RWPE2 (cell line): Measurements from ENCODE around the gene SMIM7.

Experiments
- ATAC-seq: fragments of 200-7000 bp; cut with Tn5 transposase; 3 replicates; pipeline ENCODE4 v1.9.1; 2021; ENCODE audit warnings: low read depth
- DNase-seq: peaks from one replicate; pipeline ENCODE4 v3.0.0-alpha.2; 2020; ENCODE audit warnings: low spot score
- H3K27ac ChIP-seq: fragments of 450-650 bp; 2 replicates; pipeline ENCODE4 v1.5.1; 2017; ENCODE audit warnings: mild to moderate bottlenecking; ENCODE audit not compliant: poor library complexity, severe bottlenecking
- H3K27me3 ChIP-seq: fragments of 250-450 bp; sonication (Bioruptor Pico); 2 replicates; pipeline ENCODE4 v1.5.1; 2021; ENCODE audit warnings: mild to moderate bottlenecking, moderate library complexity; ENCODE audit not compliant: insufficient read depth, poor library complexity, severe bottlenecking
- H3K36me3 ChIP-seq: fragments of 250-450 bp; sonication (Bioruptor Pico); 2 replicates; pipeline ENCODE4 v1.5.1; 2020; ENCODE audit warnings: low read depth, mild to moderate bottlenecking, moderate library complexity
- H3K4me1 ChIP-seq: fragments of 250-450 bp; sonication (Bioruptor Pico); 2 replicates; pipeline ENCODE4 v1.5.1; 2021; ENCODE audit warnings: mild to moderate bottlenecking, moderate library complexity; ENCODE audit not compliant: insufficient read depth, poor library complexity, severe bottlenecking
- H3K4me3 ChIP-seq: fragments of 250-450 bp; sonication (Bioruptor Pico); 2 replicates; pipeline ENCODE4 v1.5.1; 2021; ENCODE audit warnings: mild to moderate bottlenecking, moderate library complexity; ENCODE audit not compliant: severe bottlenecking
- H3K9me3 ChIP-seq: fragments of 250-450 bp; sonication (Bioruptor Pico); 2 replicates; pipeline ENCODE4 v1.5.1; 2021; ENCODE audit warnings: mild to moderate bottlenecking, moderate library complexity; ENCODE audit not compliant: severe bottlenecking
- TF ChIP-seq, protein P1 (sequence below): fragments of 450-650 bp; IDR thresholded peaks from one replicate; pipeline ENCODE4 v1.5.1; 2017; ENCODE audit warnings: mild to moderate bottlenecking, moderate library complexity; ENCODE audit not compliant: poor library complexity, severe bottlenecking

The SMIM7 gene

GRCh38 chr19:16659832-16660708, at the start of gene SMIM7:
Gene SMIM7, minus strand, starts transcription at chr19:16660144. Its CDS starts 34 bp downstream, at chr19:16660110.
- H3K27me3 ChIP-seq: no peaks in the 10 kb centered on the region
- TF ChIP-seq, protein P1, sequence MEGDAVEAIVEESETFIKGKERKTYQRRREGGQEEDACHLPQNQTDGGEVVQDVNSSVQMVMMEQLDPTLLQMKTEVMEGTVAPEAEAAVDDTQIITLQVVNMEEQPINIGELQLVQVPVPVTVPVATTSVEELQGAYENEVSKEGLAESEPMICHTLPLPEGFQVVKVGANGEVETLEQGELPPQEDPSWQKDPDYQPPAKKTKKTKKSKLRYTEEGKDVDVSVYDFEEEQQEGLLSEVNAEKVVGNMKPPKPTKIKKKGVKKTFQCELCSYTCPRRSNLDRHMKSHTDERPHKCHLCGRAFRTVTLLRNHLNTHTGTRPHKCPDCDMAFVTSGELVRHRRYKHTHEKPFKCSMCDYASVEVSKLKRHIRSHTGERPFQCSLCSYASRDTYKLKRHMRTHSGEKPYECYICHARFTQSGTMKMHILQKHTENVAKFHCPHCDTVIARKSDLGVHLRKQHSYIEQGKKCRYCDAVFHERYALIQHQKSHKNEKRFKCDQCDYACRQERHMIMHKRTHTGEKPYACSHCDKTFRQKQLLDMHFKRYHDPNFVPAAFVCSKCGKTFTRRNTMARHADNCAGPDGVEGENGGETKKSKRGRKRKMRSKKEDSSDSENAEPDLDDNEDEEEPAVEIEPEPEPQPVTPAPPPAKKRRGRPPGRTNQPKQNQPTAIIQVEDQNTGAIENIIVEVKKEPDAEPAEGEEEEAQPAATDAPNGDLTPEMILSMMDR: peak; percentile 54
- H3K4me1 ChIP-seq: no peaks in the 10 kb centered on the region
- H3K36me3 ChIP-seq: peaks cover 34% of the 10 kb centered on the region
- no peaks in the 10 kb centered on the region for H3K9me3 ChIP-seq
- peak; percentile 98 for DNase-seq
- peak within 1 kb of the TSS; percentile 69 for H3K4me3 ChIP-seq
- H3K27ac ChIP-seq: peak within 1 kb of the TSS; percentile 63
- ATAC-seq: peak; percentile 98

DNA sequence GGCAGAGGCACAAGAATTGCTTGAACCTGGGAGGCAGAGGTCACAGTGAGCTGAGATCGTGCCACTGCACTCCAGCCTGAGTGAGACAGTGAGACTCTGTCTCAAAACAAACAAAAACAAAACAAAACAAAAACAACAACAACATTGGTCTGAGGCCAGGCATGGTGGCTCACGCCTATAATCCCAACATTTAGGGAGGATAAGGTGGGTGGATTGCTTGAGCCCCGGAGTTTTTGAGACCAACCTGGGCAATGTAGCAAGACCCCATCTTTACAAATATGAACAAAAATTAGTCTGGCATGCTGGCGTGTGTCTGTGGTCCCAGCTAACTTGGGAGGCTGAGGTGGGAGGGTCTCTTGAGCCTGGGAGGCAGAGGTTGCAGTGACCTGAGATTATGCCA, 43.7 kb upstream of the SMIM7 start:
- no peak overlapping the region for H3K4me3 ChIP-seq
- ATAC-seq (no peak), DNase-seq (no peak)
- no peaks in the 10 kb centered on the region for H3K9me3 ChIP-seq
- no peaks in the 10 kb centered on the region for H3K4me1 ChIP-seq
- no peak overlapping the region for H3K27ac ChIP-seq
- H3K36me3 ChIP-seq: no peaks in the 10 kb centered on the region
- TF ChIP-seq, protein P1: no peak
- H3K27me3 ChIP-seq: no peaks in the 10 kb centered on the region

DNA sequence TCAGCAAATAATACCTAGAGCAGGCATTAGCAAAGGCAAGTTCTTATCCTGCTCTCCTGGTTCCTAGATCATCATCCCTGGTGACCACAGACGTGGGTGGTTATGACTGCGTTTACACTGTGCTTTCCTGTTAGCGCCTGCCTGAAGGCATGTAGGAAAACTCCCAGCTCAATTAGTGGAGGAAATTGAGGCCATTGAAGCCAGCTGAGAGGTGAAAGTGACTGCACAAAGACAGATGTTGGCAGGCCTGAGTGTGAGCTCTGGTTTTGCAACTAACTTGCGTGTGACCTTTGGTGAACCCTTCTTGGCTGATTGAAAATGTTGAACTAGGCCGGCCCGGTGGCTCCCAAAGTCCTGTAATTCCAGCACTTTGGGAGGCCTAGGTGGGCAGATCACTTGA, 42.2 kb upstream of the SMIM7 start:
- Histone ChIP-seq H3K27ac (no peak overlapping the region), H3K4me1 (no peaks in the 10 kb centered on the region), H3K9me3 (no peaks in the 10 kb centered on the region), H3K27me3 (no peaks in the 10 kb centered on the region), H3K36me3 (no peaks in the 10 kb centered on the region), H3K4me3 (no peak overlapping the region)
- TF ChIP-seq, protein P1: no peak
- ATAC-seq (peak; percentile 86), DNase-seq (peak; percentile 58)

GRCh38 chr19:16698914-16699313, 39.0 kb upstream of the SMIM7 start:
- Histone ChIP-seq H3K27ac (no peak overlapping the region), H3K4me3 (no peak overlapping the region), H3K4me1 (no peaks in the 10 kb centered on the region), H3K36me3 (no peaks in the 10 kb centered on the region), H3K27me3 (no peaks in the 10 kb centered on the region), H3K9me3 (no peaks in the 10 kb centered on the region)
- no peak for ATAC-seq
- no peak for DNase-seq
- TF ChIP-seq, protein P1: no peak

DNA sequence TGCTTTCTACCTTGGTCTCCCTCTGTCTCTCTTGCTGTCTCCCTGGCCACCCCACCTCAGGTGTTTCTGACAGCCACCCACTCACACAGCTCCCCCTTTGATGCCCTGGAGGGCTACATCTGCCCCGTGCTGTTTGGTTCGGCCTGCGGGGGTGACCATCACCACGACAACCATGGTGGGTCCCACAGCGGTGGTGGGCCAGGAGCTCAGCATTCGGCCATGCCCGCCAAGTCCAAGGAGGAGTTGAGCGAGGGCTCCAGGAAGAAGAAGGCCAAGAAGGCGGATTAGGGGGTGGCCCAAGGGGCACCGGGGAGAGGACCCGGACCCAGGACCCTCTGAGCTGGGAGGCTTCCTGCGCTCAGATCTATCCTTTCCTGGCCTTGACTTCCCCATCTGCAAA, 28.1 kb upstream of the SMIM7 start:
- Histone ChIP-seq H3K9me3 (peaks cover 2% of the 10 kb centered on the region), H3K27me3 (no peaks in the 10 kb centered on the region), H3K27ac (no peak overlapping the region), H3K4me3 (no peak overlapping the region), H3K36me3 (no peaks in the 10 kb centered on the region), H3K4me1 (peaks cover 9% of the 10 kb centered on the region)
- DNase-seq: no peak
- TF ChIP-seq, protein P1: no peak
- ATAC-seq: no peak
